HG02981 (cell line): ENCODE results near the gene CFAP46.
"Not testable (repeated sequence)": the region's sequence is repeated elsewhere in the genome, so short reads cannot be mapped to it uniquely, and the experiment has no call there.

Experiments
- ATAC-seq: cut with Tn5 transposase; IDR thresholded peaks from one replicate; pipeline ENCODE4 v1.9.1; 2021; ENCODE audit warnings: mild to moderate bottlenecking, moderate library complexity; ENCODE audit not compliant: unreplicated experiment

The CFAP46 gene

DNA sequence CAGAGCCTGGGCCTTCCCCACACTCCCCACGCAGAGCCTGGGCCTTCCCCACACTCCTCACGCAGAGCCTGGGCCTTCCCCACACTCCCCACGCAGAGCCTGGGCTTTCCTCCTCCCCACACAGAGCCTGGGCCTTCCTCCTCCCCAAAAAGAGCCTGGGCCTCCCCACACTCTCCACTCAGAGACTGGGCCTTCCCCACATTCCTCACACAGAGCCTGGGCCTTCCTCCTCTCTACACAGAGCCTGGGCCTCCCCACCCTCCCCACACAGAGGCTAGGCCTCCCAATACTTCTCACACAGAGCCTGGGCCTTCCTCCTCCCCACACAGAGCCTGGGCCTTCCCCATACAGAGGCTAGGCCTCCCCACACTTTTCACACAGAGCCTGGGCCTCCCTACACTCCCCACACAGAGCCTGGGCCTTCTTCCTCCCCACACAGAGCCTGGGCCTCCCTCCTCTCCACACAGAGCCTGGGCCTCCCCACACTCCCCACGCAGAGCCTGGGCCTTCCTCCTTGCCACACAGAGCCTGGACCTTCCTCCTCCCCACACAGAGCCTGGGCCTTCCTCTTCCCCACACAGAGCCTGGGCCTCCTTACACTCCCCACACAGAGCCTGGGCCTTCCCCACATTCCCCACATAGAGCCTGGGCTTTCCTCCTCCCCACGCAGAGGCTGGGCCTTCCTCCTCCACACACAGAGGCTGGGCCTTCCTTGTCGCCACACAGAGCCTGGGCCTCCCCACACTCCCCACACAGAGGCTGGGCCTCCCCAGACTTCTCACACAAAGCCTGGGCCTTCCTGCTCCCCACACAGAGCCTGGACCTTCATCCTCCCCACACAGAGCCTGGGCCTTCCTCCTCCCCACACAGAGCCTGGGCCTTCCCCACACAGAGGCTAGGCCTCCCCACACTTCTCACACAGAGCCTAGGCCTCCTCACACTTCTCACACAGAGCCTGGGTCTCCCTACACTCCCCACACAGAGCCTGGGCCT is 10.8 kb downstream of the CFAP46 start:
- not testable (repeated sequence) for ATAC-seq

DNA sequence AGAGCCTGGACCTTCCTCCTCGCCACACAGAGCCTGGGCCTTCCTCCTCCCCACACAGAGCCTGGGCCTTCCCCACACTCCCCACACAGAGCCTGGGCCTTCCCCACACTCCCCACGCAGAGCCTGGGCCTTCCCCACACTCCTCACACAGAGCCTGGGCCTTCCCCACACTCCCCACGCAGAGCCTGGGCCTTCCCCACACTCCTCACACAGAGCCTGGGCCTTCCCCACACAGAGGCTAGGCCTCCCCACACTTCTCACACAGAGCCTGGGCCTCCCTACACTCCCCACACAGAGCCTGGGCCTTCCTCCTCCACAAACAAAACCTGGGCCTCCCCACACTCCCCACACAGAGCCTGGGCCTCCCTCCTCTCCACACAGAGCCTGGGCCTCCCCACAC is 11.7 kb downstream of the CFAP46 start:
- ATAC-seq = not testable (repeated sequence)

DNA sequence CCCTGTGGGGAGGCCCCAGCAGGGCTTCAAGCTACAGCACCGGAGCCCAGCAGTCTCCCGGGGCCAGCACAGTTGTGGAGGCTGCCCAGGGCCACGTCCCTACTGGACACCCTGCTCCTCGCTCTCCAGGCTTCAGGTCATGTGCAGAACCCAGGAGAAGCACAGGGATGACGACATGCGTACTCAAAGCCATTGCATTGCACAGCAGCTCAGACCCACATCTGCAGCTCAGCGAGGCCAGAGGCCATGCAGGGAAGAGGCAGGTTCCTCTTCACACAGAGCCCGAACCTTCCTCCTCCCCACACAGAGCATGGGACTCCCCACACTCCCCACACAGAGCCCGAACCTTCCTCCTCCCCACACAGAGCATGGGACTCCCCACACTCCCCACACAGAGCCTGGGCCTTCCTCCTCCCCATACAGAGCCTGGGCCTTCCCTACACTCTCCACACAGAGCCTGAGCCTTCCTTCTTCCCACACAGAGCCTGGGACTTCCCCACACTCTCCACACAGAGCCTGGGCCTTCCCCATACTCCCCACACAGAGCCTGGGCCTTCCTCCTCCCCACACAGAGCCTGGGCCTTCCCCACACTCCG is 12.3 kb downstream of the CFAP46 start:
- no peak for ATAC-seq

DNA sequence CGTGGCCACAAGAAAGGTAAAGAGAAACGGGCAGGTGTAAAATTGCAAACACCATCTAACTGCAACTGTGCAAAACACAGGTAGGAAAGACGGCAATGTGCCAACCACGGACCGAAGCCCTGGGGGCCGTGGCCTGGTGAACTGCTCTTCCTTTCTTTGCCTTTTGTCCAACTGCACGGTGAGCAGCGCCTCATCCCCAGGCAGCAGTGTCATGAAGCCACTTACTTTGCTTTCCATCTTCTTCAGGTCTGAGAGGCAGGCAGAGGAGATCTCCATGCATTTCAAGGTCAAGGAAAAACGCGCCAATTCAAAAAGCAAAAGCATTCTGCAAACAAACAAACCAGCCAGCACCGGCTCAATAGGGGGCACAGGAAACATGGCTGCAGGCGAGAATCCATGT is 12.9 kb downstream of the CFAP46 start:
- no peak for ATAC-seq

DNA sequence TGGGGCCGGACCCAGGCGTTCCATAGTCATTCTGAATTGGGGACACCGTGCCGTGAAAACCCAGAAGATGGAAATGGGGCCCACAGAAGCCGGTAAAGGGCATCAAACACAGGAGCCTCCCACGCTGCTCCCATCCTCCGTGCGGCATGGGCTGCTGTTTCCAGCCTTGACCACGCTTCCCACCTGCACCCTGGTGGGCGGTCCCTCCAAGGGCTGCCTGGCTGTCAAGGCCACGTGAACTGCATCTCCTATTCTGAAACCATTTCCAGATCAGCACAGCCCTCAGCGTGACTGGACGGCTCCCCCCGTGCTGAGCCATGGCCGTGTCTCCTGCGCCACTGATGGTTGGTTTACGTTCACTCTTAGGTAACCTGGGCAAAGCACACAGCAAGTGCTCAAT is 14.1 kb downstream of the CFAP46 start:
- ATAC-seq = no peak

DNA sequence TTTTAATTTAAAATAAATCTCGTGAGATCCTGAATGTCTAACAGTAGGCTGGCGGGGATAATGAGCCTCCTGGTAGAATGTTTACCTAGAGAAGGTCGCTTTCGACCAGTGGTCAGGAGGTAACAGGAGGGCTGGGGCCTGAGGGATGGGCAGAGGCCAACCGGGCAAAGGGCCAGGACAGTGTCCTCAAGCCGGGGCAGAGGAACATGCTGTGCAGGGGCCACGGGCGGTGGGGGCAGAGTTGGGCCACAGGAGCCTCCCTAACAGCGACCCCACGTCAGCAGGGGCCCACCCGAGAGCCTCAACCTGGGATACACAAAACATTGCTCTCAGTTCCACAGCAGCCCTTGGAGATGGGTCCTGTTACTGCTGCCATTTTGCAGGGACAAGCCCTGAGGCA is 14.5 kb downstream of the CFAP46 start:
- ATAC-seq = no peak

DNA sequence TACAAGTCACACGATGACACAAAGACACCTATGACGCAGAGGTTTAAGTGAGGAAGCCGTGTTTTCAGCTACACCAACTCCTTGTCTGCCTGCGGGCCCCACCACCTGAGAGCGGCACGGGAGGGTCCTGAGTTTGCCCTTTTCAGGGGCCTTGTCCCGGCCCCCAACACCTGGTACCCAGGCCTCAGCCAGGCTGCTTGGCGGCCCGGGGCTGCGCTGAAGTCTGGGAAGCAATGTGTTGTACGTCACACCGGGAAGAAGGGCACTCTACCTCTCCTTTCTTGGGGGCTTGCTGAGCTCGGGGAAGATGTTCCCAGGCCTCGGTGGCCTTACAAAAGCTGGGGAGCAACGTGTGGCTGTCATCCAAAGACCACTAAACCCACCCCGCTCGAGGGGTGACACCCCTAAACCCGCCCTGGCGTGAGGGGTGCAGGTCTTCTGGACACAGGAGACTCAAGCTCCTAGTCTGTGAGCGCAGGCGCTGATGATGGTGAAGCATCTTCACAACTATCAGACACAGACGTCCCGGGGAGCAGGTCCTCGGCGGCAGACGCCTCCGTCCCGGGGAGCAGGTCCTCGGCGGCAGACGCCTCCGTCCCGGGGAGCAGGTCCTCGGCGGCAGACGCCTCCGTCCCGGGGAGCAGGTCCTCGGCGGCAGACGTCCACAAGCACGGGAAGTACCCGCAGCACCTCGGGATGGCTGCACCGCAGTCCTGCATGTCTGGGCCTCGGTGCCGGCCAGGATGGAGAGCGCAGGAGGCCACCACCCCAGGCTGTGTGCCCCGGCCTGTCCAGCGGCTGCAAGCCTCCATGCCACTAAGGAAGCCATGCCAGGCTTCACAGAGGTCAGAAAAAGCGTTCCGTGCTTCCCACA is 15.4 kb downstream of the CFAP46 start:
- no peak for ATAC-seq

DNA sequence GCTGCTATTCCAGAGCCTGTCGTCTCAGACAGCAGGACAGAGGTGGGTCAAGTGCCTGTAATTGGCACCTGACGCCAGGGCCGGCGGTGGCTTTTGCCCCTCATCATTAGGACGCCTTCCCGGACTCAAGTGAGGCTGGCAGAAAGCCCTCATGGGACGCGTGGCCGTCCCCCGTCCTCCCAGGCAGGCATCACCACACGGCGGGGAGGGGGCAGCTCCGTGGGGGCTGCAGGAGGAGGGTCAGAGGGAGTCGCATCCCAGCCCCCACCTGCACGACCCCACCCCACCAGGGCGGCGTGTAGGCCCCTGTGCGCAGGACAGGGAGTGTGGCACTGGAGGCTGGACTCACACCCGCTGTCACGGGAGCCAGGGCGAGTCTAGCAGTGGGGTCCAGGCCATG is 16.3 kb downstream of the CFAP46 start:
- ATAC-seq = no peak

DNA sequence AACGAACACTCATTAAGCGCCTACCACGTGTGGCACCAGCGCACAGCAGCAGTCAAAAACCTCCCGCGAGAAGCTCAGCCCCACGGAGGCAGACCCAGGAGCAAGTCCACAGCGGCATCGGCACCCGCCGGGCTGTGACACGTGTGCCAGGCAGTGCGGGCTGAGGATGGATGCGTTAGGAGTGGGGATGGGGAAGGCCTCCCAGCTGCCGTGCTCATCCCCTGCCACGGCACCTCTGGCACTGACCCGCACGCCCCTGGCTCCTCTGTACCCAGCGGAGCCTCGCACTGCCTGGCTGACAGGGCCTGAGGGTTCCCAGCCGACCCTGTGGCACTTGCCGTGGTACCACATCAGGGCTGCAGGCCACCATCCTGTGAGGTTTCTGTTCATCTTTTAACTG is 16.8 kb downstream of the CFAP46 start:
- ATAC-seq = no peak

DNA sequence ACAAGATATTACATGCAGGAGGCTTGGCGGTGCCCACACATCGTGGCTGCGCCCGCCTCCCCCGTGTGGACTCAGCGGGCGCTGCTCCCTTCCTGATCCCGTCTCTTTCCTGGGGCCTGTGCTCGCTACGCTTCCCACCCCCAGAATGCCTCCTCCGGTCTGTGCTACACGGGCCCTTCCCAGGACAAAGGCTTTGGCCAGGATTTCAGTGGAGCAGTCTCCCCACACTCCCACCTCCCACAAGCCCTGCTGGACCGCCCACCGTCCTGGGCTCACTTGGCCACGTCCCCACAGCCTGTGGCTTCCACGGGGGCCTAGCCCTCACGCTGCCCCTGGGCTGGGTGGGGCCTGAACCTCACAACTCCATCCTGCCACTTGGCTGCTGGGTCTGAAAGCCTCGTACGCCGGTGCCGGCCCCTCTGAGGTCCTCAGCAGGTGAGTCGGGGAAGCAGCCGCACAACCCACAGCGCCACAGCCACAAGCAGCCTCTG is 17.3 kb downstream of the CFAP46 start:
- ATAC-seq = no peak

DNA sequence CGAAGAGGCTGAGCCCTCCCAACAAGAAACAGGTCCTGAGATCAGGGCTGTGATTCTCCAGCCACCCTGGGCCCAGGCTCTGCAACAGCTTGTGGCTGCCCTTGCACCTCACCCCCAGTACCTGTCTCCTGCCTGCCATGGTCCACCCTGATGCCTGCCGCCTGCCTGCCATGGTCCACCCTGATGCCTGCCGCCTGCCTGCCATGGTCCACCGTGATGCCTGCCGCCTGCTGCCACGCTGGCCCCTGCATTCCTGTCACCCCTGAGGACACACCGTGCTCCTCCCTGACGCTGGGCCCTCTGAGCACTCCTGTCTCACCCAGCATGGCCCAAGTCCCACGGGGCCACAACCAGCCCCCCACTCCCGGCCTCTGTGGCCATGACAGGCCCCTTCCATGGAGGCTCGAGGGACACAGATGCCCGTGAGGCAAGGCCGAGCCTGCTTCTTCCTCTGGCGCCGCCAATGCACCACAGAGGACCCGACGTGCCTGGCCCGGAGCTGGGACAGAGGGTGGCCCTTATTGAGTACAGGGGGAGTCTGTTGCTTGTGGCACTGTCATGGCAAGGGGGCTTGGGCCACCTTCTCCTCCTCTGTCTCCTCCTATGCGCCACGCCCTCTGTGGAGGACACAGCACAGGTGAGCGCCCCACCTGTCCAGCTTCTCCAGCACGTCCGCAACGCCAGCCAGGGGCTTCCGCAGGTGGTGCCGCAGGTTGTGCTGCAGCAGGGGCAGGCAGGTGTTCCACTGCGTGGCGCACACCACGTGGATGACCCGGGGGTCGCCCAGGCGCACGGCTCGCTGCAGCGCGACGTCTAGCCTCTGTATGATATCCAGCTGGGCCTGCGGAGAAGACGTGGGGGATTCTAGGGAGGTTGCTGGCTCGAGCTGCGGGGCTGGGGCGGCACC is 18.1 kb downstream of the CFAP46 start:
- ATAC-seq = no peak

DNA sequence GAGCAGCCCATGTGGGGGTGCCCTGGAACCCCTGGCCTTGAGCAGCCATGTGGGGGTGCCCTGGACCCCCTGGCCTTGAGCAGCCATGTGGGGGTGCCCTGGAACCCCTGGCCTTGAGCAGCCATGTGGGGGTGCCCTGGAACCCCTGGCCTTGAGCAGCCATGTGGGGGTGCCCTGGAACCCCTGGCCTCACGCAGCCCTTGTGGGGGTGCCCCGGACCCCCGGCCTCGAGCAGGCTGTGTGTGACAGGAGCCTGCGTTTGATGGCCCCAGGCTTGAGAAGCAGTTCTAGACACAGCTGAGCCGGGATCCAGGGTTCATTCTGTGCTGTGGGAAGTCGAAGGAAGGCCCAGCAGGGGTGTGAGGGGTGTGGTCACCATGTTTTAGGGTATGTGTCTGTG is 19.0 kb downstream of the CFAP46 start:
- not testable (repeated sequence) for ATAC-seq

DNA sequence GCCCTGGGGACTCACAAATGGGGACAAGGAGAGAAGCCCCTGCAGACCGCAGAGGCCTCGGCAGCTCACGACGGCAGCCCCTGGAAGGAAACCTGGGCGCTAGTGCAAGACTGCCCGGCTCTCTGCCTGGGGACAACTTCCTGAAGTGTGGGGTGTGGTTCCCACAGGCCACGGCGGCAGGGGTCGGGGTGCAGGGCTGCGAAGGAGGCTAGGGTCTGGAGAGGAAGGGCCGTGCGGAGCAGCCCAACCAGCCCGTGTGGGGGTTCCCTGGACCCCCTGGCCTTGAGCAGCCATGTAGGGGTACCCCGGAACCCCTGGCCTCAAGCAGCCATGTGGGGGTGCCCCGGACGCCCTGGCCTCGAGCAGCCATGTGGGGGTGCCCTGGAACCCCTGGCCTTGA is 19.5 kb downstream of the CFAP46 start:
- no peak for ATAC-seq

DNA sequence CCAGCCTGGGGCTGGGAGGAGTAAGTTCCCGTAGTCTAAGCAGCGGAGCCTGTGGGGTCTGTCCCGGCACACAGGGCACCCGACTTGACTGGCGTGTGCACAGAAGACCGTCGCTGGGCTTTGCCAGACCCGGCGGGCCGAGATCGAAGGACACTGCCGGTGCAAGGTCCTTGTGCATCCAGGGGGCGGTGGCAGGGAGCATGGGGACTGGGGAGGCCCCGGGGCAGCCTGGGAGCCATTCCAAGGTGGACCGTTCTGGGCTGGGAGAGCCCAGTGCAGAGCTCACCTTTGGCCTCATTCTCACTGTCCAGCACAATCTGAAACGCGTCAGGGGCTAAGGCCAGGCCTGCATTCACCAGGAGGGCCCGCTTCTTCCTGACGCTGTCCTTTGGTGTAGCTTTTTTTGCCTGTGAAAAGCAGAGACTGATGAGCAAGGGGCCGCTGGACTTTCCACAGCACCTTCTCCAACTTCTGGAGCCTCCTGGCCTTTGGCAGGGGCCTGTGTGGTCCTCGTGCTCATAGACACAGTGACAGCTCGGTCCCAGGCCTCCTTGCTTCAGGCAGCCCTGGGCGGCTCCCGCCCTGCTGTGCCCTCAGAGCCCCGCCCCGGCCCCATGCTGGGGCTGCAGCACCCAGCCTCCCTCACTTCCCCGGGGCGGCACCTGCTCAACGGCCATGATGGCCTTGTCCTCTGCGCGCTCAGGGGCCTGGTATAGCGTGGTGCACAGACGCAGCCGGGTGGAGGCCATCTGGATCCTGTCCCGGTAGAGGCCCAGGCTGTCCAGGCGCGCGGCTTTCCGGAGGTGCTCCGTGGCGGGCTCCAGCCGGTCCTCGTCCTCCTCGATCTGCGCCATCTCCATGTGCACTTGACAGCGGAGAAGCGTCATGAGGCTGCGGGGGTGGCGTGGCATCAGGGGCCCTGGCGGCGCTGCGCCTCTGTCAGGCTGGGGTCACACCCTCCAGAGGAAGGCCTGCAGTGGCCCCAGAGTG is 20.3 kb downstream of the CFAP46 start:
- no peak for ATAC-seq

DNA sequence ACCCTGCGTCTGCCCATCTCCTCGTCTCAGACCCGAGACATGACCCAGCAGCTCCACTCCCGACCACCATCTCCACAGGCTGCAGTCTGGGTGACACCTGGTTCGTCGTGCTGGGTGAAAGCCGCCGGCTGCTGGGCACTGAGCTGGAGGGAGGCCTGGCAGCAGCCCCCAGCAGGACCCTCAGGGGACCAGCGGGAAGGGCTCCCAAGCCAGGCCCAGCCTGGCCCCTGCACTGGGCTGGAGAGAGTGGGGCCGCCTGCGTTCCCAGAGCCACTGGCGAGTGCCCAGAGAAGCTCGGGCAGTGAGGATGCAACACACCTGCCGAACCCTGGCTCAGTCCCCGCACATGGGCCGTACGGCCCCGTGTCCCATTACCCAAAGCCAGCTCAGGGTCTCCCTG is 21.3 kb downstream of the CFAP46 start:
- no peak for ATAC-seq

DNA sequence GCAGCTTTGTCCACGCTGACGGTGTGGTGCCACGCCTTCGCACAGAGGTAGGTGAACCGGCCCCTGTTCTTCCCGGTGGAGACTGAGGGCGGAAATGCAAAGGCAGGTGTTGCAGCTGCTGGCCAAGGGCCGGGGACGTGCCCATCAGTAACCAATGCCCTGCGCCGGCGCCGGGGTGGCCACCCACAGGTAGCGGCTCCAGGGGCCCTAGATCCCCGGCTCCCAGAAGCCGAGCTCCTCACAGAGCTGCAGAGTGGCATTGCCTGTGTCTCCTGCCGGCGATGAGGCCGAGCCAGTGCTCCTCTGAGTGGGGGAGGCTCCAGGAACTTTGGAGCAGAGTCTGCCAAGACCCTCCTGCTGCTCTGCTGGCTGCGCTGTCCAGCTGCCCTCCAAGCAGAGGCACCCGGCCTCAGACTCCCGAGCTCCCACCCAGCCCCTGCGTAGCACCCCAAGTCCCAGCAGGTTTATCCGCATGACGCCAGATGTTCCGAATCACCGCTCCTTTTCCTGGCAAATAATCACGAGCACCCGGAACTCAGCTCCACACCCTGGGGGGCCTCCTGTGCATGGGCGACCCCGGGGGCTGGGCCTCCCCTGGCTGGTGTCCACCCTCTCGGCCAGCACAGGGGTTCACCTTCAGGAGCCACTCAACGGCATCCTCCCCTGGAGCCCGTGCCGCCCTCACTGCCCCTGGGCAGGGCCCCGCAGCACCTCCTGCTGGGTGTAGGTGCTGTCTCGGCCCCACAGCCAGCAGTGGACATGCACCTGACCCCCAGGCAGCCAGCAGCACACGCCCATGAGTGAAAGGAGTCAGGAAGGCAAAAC is 22.1 kb downstream of the CFAP46 start:
- ATAC-seq = no peak

DNA sequence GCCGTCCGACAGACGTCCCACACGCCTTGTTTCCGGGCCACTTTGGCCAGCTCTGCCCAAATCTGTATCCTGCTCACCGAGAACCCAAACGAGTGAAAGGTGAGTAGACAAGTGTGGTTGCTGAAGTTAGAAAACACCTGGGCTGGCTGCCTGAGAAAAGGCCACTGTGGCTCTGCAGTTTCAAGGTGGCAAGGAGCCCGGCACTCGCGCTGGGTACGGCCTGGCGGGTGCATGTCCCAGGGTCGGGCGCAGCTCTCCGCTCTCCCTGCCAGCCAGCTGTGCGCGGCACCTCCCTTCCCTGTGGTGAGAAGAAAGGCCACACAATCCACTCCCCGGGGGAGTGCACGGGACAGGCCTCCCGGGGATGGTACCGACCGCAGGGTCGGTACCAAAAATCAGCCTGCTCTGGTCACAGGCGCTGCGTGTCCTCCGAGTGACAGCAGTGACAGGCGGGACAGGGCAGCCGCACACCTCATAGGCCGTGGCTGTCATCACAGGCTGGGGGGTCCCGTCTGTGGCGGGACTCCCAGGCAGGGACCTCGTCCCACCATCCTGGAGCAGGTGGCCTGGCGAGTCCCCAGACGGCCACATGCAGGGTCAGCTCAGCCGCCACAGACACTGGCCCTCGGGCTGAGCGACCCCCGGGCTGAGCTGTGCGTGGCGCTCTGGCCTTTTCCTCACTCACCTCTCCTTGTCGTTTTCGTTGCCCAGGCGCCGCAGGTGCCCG is 22.8 kb downstream of the CFAP46 start:
- no peak for ATAC-seq
